ENCODE data around the gene EXO1. TPM values are rescaled to one million over a fixed set of nuclear protein-coding genes. Genes with fewer than 3 reads are reported as not detected.
A peak's percentile ranks its signal among the peaks of the same experiment; 100 is the strongest.

The EXO1 gene
- total RNA-seq, 1 donor from 2014 or later: 2.3 TPM

GRCh38 chr1:241895013-241895412, 47.0 kb downstream of the EXO1 start:
- CTCF ChIA-PET: interaction anchor here (0.6 to 4.0 kb wide), 2 partner anchors 104 to 114 kb away, joined by 3 to 36 read pairs; partner anchors contain the start of gene MAP1LC3C
- H3K4me1 Mint-ChIP-seq: peaks cover 15% of the 10 kb centered on the region
- no peak overlapping the region for H3K27ac Mint-ChIP-seq
- H3K27me3 Mint-ChIP-seq: no peaks in the 10 kb centered on the region
- no peaks in the 10 kb centered on the region for H3K36me3 Mint-ChIP-seq (ENCODE audit: low read depth)
- intact Hi-C loops (cut with micrococcal nuclease): loop anchor here (5.0 kb wide), 2 partner anchors 1163 to 1432 kb away; no protein-coding TSS in a partner anchor
- DNase-seq (no peak), ATAC-seq (ENCODE audit: low read depth) (no peak)
- H3K9me3 Mint-ChIP-seq: no peaks in the 10 kb centered on the region
- no peak for TF ChIP-seq CTCF (IDR thresholded peaks at IDR 0.05)
- H3K4me3 Mint-ChIP-seq: no peak overlapping the region
- POLR2A ChIA-PET: no interaction called here

- ATAC-seq (ENCODE audit: low read depth) (no peak), DNase-seq (no peak)
- no peak overlapping the region for H3K4me3 Mint-ChIP-seq
- no peaks in the 10 kb centered on the region for H3K36me3 Mint-ChIP-seq (ENCODE audit: low read depth)
- intact Hi-C loops (cut with micrococcal nuclease): loop anchor here (1.0 to 5.0 kb wide), 7 partner anchors 50 to 1431 kb away; no protein-coding TSS in a partner anchor
- TF ChIP-seq CTCF (IDR thresholded peaks at IDR 0.05): no peak
- ChIA-PET POLR2A (no interaction called here), CTCF (interaction anchor here (1.3 to 4.0 kb wide), 5 partner anchors 54 to 285 kb away, joined by 3 to 36 read pairs (median 3); partner anchors contain the start of gene MAP1LC3C)
- no peaks in the 10 kb centered on the region for H3K9me3 Mint-ChIP-seq
- H3K27me3 Mint-ChIP-seq: no peaks in the 10 kb centered on the region
- H3K4me1 Mint-ChIP-seq: peaks cover 15% of the 10 kb centered on the region
- H3K27ac Mint-ChIP-seq: no peak overlapping the region
Measured at GRCh38 chr1:241896670-241896962, 48.6 kb downstream of the EXO1 start.

- peak overlapping the region; percentile 4 for H3K27ac Mint-ChIP-seq
- ATAC-seq (ENCODE audit: low read depth) (peak; percentile 65), DNase-seq (no peak)
- peaks cover 15% of the 10 kb centered on the region for H3K4me1 Mint-ChIP-seq
- ChIA-PET POLR2A (interaction anchor here (0.7 to 0.9 kb wide), 2 partner anchors 22 to 126 kb away, joined by 3 to 7 read pairs; no protein-coding TSS in a partner anchor), CTCF (interaction anchor here (1.0 to 2.0 kb wide), 4 partner anchors 86 to 288 kb away, joined by 3 to 7 read pairs (median 5); partner anchors contain the start of gene MAP1LC3C)
- H3K27me3 Mint-ChIP-seq: no peaks in the 10 kb centered on the region
- peak overlapping the region; percentile 41 for H3K4me3 Mint-ChIP-seq
- intact Hi-C loops (cut with micrococcal nuclease): loop anchor here (5.0 kb wide), 2 partner anchors 1167 to 1428 kb away; no protein-coding TSS in a partner anchor
- no peak for TF ChIP-seq CTCF (IDR thresholded peaks at IDR 0.05)
- H3K36me3 Mint-ChIP-seq (ENCODE audit: low read depth): no peaks in the 10 kb centered on the region
- no peaks in the 10 kb centered on the region for H3K9me3 Mint-ChIP-seq
Measured at GRCh38 chr1:241899210-241899609, 51.2 kb downstream of the EXO1 start.

- ATAC-seq (ENCODE audit: low read depth): no peak
- Mint-ChIP-seq H3K27ac (no peak overlapping the region), H3K4me3 (no peak overlapping the region), H3K27me3 (no peaks in the 10 kb centered on the region), H3K4me1 (peaks cover 15% of the 10 kb centered on the region), H3K36me3 (ENCODE audit: low read depth) (no peaks in the 10 kb centered on the region), H3K9me3 (no peaks in the 10 kb centered on the region)
- intact Hi-C loops (cut with micrococcal nuclease): no loop called here
- CTCF ChIA-PET: interaction anchor here (1.0 to 2.1 kb wide), 2 partner anchors 98 to 290 kb away, joined by 4 to 9 read pairs; partner anchors contain the start of gene MAP1LC3C
- POLR2A ChIA-PET: no interaction called here
- no peak for TF ChIP-seq CTCF (IDR thresholded peaks at IDR 0.05)
- DNase-seq: no peak
Measured at GRCh38 chr1:241900381-241900780, 52.4 kb downstream of the EXO1 start.

GRCh38 chr1:241902391-241903065, 54.5 kb downstream of the EXO1 start:
- Mint-ChIP-seq H3K9me3 (no peaks in the 10 kb centered on the region), H3K27me3 (no peaks in the 10 kb centered on the region), H3K4me3 (no peak overlapping the region), H3K27ac (no peak overlapping the region), H3K36me3 (ENCODE audit: low read depth) (no peaks in the 10 kb centered on the region), H3K4me1 (peaks cover 15% of the 10 kb centered on the region)
- POLR2A ChIA-PET: no interaction called here
- intact Hi-C loops (cut with micrococcal nuclease): no loop called here
- DNase-seq (no peak), ATAC-seq (ENCODE audit: low read depth) (no peak)
- CTCF ChIA-PET: no interaction called here
- TF ChIP-seq CTCF (IDR thresholded peaks at IDR 0.05): no peak

All from activated B cell treated with CpG ODN at 0.5 μM for 24 hours (primary cell).